Liver (tissue), 9 donors: Measurements from ENCODE around the gene THSD7B. TPM values are rescaled to one million over a fixed set of nuclear protein-coding genes. Genes with fewer than 3 reads are reported as not detected.

ENCODE experiments used
- DNase-seq: peaks from one replicate; pipeline ENCODE4 v3.0.0-alpha.2; 2017; ENCODE audit warnings: low spot score
- H3K27ac ChIP-seq, 2 donors: one replicate each; pipeline ENCODE4 v1.7.0; 2013; ENCODE audit warnings: inconsistent platforms in 2 of 2, low read length in 2 of 2, control low read depth in 1 of 2, low read depth in 1 of 2, mild to moderate bottlenecking in 1 of 2
- H3K27me3 ChIP-seq, 4 donors: one replicate each; pipeline versions ENCODE4 v1.6.1 to v1.7.0; 2013; ENCODE audit warnings: low read length in 3 of 4, inconsistent platforms in 1 of 4, mild to moderate bottlenecking in 1 of 4, moderate library complexity in 1 of 4; ENCODE audit not compliant: control insufficient read depth in 4 of 4, insufficient read depth in 4 of 4
- H3K36me3 ChIP-seq, 4 donors: one replicate each; pipeline versions ENCODE4 v1.6.1 to v1.7.0; 2013; ENCODE audit warnings: low read length in 3 of 4, mild to moderate bottlenecking in 3 of 4, low read depth in 1 of 4, moderate library complexity in 1 of 4; ENCODE audit not compliant: control insufficient read depth in 4 of 4, insufficient read depth in 3 of 4
- H3K4me1 ChIP-seq, 4 donors: one replicate each; pipeline versions ENCODE4 v1.6.1 to v1.7.0; 2013; ENCODE audit warnings: low read length in 3 of 4, mild to moderate bottlenecking in 3 of 4, moderate library complexity in 1 of 4; ENCODE audit not compliant: control insufficient read depth in 4 of 4, insufficient read depth in 4 of 4
- H3K4me3 ChIP-seq, 3 donors: one replicate each; pipeline versions ENCODE4 v1.6.1 to v1.7.0; 2013; ENCODE audit warnings: low read length in 3 of 3, control low read depth in 1 of 3, low read depth in 1 of 3, mild to moderate bottlenecking in 1 of 3
- H3K9ac ChIP-seq, 2 donors: one replicate each; pipeline ENCODE4 v1.7.0; 2013; ENCODE audit warnings: low read length in 2 of 2, mild to moderate bottlenecking in 2 of 2, moderate library complexity in 2 of 2, control low read depth in 1 of 2, low read depth in 1 of 2
- H3K9me3 ChIP-seq, 4 donors: one replicate each; pipeline versions ENCODE4 v1.6.1 to v1.7.0; 2013; ENCODE audit warnings: low read length in 3 of 4; ENCODE audit not compliant: control insufficient read depth in 4 of 4
- EGR1 ChIP-seq, 2 donors: IDR thresholded peaks; 2 replicates each; pipeline ENCODE4 v1.6.1; 2016 to 2018; ENCODE audit warnings: antibody characterized with exemption in 2 of 2, low read depth in 2 of 2
- FOXA1 ChIP-seq: IDR thresholded peaks from 2 replicates; pipeline ENCODE4 v1.6.1; 2016; ENCODE audit warnings: antibody characterized with exemption
- FOXA2 ChIP-seq: IDR thresholded peaks from 2 replicates; pipeline ENCODE4 v1.6.1; 2016; ENCODE audit warnings: antibody characterized with exemption
- GABPA ChIP-seq, 2 donors: IDR thresholded peaks in 1 of 2; conservative IDR thresholded peaks in 1 of 2; 2 replicates each; pipeline ENCODE4 v1.6.1; 2016; ENCODE audit warnings: antibody characterized with exemption in 2 of 2, mild to moderate bottlenecking in 1 of 2, moderate library complexity in 1 of 2
- HNF4A ChIP-seq, 2 donors: conservative IDR thresholded peaks; 2 replicates each; pipeline ENCODE4 v1.6.1; 2016; ENCODE audit warnings: antibody characterized with exemption in 2 of 2, mild to moderate bottlenecking in 2 of 2
- JUND ChIP-seq, 2 donors: IDR thresholded peaks; 2 replicates each; pipeline ENCODE4 v1.6.1; 2016; ENCODE audit warnings: antibody characterized with exemption in 2 of 2
- NR2F2 ChIP-seq: IDR thresholded peaks from 2 replicates; pipeline ENCODE4 v1.6.1; 2016; ENCODE audit warnings: antibody characterized with exemption
- RAD21 ChIP-seq, 2 donors: IDR thresholded peaks; 2 replicates each; pipeline ENCODE4 v1.6.1; 2016; ENCODE audit warnings: antibody characterized with exemption in 2 of 2, mild to moderate bottlenecking in 2 of 2
- RXRA ChIP-seq, 2 donors: IDR thresholded peaks; 2 replicates each; pipeline ENCODE4 v1.6.1; 2017 to 2018; ENCODE audit warnings: antibody characterized with exemption in 2 of 2, mild to moderate bottlenecking in 1 of 2
- SP1 ChIP-seq: IDR thresholded peaks from 2 replicates; pipeline ENCODE4 v1.6.1; 2018; ENCODE audit warnings: antibody characterized with exemption, mild to moderate bottlenecking
- TAF1 ChIP-seq: conservative IDR thresholded peaks from 2 replicates; pipeline ENCODE4 v1.6.1; 2016; ENCODE audit warnings: antibody characterized with exemption, mild to moderate bottlenecking
- YY1 ChIP-seq: IDR thresholded peaks from 2 replicates; pipeline ENCODE4 v1.6.1; 2016; ENCODE audit warnings: antibody characterized with exemption, mild to moderate bottlenecking
- WGBS: extraction: QIAGEN DNeasy Blood & Tissue Kit; methylation state at CpG from one replicate; pipeline ENCODE4 v1.1.7; 2013; 5-methylcytosine and 5-hydroxymethylcytosine counted together
- polyA plus RNA-seq, 2 donors: library from polyadenylated mRNA; stranded (reverse) in 1 of 2; unstranded in 1 of 2; fragments of 200-250 nt in 1 of 2; fragments of >200 nt in 1 of 2; fragmentation: Nextera tagmentation in 1 of 2; extraction: Ambion mirVana in 1 of 2; gene quantifications; one replicate each; pipeline versions ENCODE4 v1.2.1 to v1.2.3, GENCODE V29; 2013 to 2015
- total RNA-seq, 2 donors: library from RNA; depleted of rRNA; stranded (reverse); fragments of >200 nt; gene quantifications; one replicate each; pipeline ENCODE4 v1.2.3, GENCODE V29; 2014
- TF ChIP-seq, protein P1 (sequence below): IDR thresholded peaks from 2 replicates; pipeline ENCODE4 v1.6.1; 2016; ENCODE audit warnings: antibody characterized with exemption
- TF ChIP-seq, protein P2 (sequence below): IDR thresholded peaks from 2 replicates; pipeline ENCODE4 v1.6.1; 2016; ENCODE audit warnings: antibody characterized with exemption
- TF ChIP-seq, protein P3 (sequence below): IDR thresholded peaks from 2 replicates; pipeline ENCODE4 v1.6.1; 2016; ENCODE audit warnings: antibody characterized with exemption
- TF ChIP-seq, protein P4 (sequence below): fragments of 150-350 bp; IDR thresholded peaks from 2 replicates; pipeline ENCODE4 v1.5.1; 2017; ENCODE audit warnings: improper control_type of control experiment, low read depth, low read length; ENCODE audit not compliant: missing input control
- TF ChIP-seq, protein P5 (sequence below): IDR thresholded peaks from 2 replicates; pipeline ENCODE4 v1.6.1; 2016; ENCODE audit warnings: antibody characterized with exemption, mild to moderate bottlenecking
- donor health status: healthy.
- donor health status: healthy.
- donor health status: healthy.
- donor health status: healthy.
- donor health status: healthy.

The THSD7B gene
- total and polyA plus RNA-seq, 4 donors = 0.01 to 0.75 (median 0.42) TPM; not detected in 1

DNA sequence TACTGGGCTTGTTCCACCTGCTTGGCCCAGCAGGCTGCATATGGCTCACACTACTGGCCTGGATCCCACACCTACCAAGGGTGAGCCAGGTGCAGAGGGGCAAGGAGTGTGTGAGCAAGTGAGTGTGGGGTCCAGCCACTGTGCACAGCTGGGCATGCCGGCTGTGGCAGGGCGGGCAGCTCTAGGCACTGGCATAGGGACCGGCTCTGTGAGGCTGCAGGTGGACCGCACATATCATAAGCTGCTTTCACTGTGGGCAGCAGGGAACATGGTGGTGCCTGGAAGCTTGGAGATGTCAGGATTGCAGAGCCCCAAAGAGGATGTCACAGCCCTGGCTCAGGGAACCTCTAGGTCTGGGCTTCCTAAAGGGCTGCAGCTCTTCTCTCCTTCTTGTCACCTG lies 154.3 kb downstream of the THSD7B start:
- no peak for DNase-seq
- Histone ChIP-seq H3K4me3 (no peak overlapping the region), H3K4me1 (no peaks in the 10 kb centered on the region), H3K9me3 (peaks cover 0 to 6% (median 3%) of the 10 kb centered on the region in 4 donors), H3K36me3 (no peaks in the 10 kb centered on the region), H3K9ac (no peak overlapping the region), H3K27me3 (no peaks in the 10 kb centered on the region), H3K27ac (no peak overlapping the region)
- over 99% methylated on average over 4 of the region's 4 CpGs for WGBS
- TF ChIP-seq, protein P1, sequence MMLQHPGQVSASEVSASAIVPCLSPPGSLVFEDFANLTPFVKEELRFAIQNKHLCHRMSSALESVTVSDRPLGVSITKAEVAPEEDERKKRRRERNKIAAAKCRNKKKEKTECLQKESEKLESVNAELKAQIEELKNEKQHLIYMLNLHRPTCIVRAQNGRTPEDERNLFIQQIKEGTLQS = no peak
- TF ChIP-seq YY1 (no peak), GABPA (IDR thresholded peaks at IDR 0.05 in 1 of 2, conservative IDR thresholded peaks at IDR 0.05 in 1 of 2) (no peak), FOXA1 (no peak), FOXA2 (no peak), JUND (IDR thresholded peaks at IDR 0.05) (no peak), SP1 (no peak), EGR1 (IDR thresholded peaks at IDR 0.05; ENCODE audit: low read depth in 2 of 2) (no peak), TAF1 (no peak)
- TF ChIP-seq, protein P2, sequence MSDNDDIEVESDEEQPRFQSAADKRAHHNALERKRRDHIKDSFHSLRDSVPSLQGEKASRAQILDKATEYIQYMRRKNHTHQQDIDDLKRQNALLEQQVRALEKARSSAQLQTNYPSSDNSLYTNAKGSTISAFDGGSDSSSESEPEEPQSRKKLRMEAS = no peak
- TF ChIP-seq, protein P3, sequence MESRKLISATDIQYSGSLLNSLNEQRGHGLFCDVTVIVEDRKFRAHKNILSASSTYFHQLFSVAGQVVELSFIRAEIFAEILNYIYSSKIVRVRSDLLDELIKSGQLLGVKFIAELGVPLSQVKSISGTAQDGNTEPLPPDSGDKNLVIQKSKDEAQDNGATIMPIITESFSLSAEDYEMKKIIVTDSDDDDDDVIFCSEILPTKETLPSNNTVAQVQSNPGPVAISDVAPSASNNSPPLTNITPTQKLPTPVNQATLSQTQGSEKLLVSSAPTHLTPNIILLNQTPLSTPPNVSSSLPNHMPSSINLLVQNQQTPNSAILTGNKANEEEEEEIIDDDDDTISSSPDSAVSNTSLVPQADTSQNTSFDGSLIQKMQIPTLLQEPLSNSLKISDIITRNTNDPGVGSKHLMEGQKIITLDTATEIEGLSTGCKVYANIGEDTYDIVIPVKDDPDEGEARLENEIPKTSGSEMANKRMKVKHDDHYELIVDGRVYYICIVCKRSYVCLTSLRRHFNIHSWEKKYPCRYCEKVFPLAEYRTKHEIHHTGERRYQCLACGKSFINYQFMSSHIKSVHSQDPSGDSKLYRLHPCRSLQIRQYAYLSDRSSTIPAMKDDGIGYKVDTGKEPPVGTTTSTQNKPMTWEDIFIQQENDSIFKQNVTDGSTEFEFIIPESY = no peak

DNA sequence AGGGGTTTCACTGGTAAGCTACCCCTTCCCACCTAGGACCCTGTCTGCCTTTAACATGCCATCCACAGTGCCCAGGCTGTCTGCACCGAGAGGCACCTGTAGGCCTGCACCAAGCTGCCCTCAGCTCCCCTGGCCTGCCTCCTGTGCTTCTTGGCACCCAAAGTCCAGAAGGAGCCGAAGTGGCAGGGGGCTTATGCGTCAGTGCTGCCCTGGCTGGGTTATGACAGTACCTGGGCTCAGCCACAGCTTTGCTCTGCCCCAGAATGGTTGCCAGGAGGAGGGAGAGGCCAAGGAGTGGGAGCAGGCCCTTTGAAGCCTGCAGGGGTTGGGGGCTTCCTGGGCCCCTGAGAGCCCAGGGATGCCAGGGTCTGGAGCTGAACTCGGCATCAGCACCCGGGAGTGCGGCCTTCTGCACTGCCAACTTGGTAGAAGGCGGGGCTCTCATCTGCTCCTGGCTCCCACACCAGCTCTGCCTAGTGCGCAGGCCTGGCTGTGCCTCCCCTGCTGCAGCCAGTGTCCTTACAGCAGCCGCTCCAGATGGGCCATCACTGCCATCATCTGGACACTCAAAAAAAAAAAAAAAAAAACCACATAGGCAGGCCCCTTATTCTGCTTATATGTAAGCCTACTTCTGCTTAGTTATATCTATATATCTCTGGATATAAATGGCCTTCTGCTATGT lies 155.4 kb downstream of the THSD7B start:
- no peak overlapping the region for H3K4me3 ChIP-seq
- H3K36me3 ChIP-seq = no peaks in the 10 kb centered on the region
- no peak overlapping the region for H3K9ac ChIP-seq
- no peaks in the 10 kb centered on the region for H3K27me3 ChIP-seq
- no peak overlapping the region for H3K27ac ChIP-seq
- DNase-seq = no peak
- no peak for TF ChIP-seq YY1
- TF ChIP-seq, protein P2 = no peak
- TF ChIP-seq FOXA1 = no peak
- TF ChIP-seq, protein P1 = no peak
- TF ChIP-seq RXRA (IDR thresholded peaks at IDR 0.05) = no peak
- TF ChIP-seq FOXA2 = no peak
- no peak for TF ChIP-seq EGR1 (IDR thresholded peaks at IDR 0.05; ENCODE audit: low read depth in 2 of 2)
- TF ChIP-seq TAF1 = no peak
- TF ChIP-seq, protein P4, sequence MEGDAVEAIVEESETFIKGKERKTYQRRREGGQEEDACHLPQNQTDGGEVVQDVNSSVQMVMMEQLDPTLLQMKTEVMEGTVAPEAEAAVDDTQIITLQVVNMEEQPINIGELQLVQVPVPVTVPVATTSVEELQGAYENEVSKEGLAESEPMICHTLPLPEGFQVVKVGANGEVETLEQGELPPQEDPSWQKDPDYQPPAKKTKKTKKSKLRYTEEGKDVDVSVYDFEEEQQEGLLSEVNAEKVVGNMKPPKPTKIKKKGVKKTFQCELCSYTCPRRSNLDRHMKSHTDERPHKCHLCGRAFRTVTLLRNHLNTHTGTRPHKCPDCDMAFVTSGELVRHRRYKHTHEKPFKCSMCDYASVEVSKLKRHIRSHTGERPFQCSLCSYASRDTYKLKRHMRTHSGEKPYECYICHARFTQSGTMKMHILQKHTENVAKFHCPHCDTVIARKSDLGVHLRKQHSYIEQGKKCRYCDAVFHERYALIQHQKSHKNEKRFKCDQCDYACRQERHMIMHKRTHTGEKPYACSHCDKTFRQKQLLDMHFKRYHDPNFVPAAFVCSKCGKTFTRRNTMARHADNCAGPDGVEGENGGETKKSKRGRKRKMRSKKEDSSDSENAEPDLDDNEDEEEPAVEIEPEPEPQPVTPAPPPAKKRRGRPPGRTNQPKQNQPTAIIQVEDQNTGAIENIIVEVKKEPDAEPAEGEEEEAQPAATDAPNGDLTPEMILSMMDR = no peak
- no peak for TF ChIP-seq GABPA (IDR thresholded peaks at IDR 0.05 in 1 of 2, conservative IDR thresholded peaks at IDR 0.05 in 1 of 2)
- TF ChIP-seq, protein P3 = no peak
- no peak for TF ChIP-seq RAD21 (IDR thresholded peaks at IDR 0.05)
- TF ChIP-seq, protein P5, sequence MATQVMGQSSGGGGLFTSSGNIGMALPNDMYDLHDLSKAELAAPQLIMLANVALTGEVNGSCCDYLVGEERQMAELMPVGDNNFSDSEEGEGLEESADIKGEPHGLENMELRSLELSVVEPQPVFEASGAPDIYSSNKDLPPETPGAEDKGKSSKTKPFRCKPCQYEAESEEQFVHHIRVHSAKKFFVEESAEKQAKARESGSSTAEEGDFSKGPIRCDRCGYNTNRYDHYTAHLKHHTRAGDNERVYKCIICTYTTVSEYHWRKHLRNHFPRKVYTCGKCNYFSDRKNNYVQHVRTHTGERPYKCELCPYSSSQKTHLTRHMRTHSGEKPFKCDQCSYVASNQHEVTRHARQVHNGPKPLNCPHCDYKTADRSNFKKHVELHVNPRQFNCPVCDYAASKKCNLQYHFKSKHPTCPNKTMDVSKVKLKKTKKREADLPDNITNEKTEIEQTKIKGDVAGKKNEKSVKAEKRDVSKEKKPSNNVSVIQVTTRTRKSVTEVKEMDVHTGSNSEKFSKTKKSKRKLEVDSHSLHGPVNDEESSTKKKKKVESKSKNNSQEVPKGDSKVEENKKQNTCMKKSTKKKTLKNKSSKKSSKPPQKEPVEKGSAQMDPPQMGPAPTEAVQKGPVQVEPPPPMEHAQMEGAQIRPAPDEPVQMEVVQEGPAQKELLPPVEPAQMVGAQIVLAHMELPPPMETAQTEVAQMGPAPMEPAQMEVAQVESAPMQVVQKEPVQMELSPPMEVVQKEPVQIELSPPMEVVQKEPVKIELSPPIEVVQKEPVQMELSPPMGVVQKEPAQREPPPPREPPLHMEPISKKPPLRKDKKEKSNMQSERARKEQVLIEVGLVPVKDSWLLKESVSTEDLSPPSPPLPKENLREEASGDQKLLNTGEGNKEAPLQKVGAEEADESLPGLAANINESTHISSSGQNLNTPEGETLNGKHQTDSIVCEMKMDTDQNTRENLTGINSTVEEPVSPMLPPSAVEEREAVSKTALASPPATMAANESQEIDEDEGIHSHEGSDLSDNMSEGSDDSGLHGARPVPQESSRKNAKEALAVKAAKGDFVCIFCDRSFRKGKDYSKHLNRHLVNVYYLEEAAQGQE = no peak
- no peak for TF ChIP-seq HNF4A (conservative IDR thresholded peaks at IDR 0.05)
- TF ChIP-seq SP1 = no peak
- TF ChIP-seq NR2F2 = no peak
- H3K4me1 ChIP-seq = no peaks in the 10 kb centered on the region
- H3K9me3 ChIP-seq = peaks cover 0 to 6% (median 3%) of the 10 kb centered on the region in 4 donors
- 91% methylated on average over 9 of the region's 9 CpGs for WGBS
